ENCODE results near the gene PRM1. TPM values are rescaled to one million over a fixed set of nuclear protein-coding genes. Genes with fewer than 3 reads are reported as not detected.
"Not testable (repeated sequence)": the region's sequence is repeated elsewhere in the genome, so short reads cannot be mapped to it uniquely, and the experiment has no call there.

The PRM1 gene
- total RNA-seq, 1 donor from 2014 or later, result not detected

- no peak for DNase-seq (ENCODE audit: low read depth)
These were observed 17.2 kb upstream of the PRM1 start for GRCh38 chr16:11298143-11298900.

- peak; percentile 80 for DNase-seq (ENCODE audit: low read depth)
These were observed 16.5 kb upstream of the PRM1 start for GRCh38 chr16:11297492-11298142.

DNA sequence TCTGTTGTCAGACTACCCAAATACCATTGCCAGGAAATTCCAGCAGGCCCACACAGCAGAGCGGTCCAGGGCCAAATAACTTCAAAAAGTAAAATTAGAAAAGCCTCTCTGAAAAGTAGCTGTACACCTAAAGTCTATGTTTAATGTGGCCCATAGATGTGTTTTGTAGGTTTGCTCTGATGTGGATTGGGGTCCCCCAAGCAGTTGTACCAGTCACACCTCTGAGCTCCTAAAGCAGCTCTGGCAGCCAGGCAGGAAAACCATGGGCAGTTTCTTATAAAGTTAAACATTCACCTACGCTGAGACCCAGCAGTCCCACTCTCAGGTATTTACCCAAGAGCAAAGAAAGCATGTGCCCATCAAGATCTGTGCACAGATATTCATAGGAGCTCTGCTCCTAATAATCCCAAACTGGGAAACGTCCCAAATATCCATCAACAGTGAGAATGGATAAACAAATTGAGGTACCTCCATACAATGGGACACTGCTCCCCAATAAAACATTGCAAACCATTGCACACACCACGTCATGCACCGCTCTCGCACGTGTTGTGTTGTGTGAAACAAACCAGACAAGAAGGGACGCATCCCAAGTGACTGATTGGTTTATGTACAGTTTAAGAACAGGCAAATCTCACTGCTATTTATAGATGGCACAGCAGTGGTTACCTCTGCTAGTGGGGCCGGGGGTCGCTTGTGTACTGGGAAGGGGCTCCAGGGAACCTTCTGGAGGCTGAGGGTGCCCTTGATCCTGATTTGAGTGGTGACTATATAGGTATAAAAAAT is 15.8 kb upstream of the PRM1 start:
- DNase-seq (ENCODE audit: low read depth), result peak; percentile 65

GRCh38 chr16:11296351-11296705 is 15.2 kb upstream of the PRM1 start:
- no peak for DNase-seq (ENCODE audit: low read depth)

DNA sequence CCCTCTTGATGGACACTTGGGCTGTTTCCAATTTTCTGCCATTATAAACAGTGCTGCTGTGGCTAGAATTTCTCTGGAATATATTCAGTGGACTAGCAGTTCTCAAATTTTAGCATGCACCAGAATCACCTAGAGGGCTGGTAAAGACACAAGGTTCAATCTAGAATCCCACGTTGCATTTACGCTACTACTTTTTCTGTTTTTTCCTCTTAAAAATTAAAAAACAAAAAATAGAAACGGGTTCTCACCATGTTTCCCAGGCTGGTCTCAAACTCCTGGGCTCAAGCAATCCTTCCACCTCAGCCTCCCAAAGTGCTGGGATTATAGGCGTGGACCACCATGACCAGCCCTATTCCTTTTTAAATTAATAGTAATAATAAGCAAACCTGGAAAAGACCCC is 14.5 kb upstream of the PRM1 start:
- DNase-seq (ENCODE audit: low read depth), result no peak

GRCh38 chr16:11292076-11292748 is 11.1 kb upstream of the PRM1 start:
- DNase-seq (ENCODE audit: low read depth), result no peak

- DNase-seq (ENCODE audit: low read depth), result peak; percentile 40
These were observed 10.1 kb upstream of the PRM1 start for GRCh38 chr16:11291091-11291703.

DNA sequence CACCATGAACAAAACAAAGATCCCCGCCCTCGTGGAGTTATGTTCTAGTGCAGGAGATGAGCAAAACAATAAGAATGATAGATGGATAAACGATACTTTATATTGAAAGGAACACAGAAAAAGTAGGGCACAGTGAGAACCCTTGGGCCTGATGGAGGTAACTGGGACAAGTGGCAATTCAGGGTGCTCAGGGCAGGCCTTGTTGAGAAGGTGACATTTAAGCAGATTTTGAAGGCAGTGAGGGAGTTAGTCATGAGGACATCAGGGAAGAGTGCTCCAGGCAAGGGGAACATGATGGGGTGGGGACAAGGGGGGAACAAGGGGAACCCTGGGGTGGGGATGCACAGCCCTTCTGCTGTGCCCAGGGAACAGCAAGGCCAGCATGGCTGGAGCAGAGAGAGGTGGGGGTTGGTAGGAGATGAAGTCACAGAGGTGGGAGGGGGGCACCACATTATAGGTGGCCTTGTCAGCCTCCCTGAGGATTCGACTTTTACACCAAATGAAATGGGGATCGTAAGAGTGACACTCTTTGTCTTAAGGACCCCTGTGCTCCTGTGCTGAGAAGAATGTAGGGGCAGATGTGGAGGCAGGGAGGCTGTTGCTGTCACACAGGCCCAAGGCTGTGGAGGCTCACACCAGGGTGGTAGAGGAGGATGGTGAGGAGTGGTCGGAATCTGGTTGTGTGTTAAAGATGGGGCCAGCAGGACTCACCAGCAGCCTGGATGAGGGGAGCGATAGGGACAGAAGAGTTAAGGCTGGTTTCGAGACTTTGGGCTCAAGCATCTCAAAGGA is 9.2 kb upstream of the PRM1 start:
- DNase-seq (ENCODE audit: low read depth), result no peak

DNA sequence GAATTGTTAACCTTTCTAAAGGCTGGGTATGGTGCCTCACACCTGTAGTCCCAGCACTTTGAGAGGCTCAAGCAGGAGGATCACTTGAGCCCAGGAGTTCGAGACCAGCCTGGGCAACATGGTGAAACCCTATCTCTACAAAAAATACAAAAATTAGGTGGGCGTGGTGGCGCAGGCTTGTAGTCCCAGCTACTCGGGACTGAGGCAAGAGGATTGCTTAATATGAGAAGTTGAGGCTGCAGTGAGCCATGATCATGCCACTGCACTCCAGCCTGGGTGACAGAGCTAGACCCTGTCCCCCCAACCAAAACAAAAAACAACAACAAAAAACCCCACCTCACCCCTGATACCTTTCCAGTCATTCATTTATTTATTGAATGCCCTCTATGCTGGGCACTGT is 8.6 kb upstream of the PRM1 start:
- DNase-seq (ENCODE audit: low read depth), result not testable (repeated sequence)

- DNase-seq (ENCODE audit: low read depth), result no peak
These were observed 8.1 kb upstream of the PRM1 start for GRCh38 chr16:11289202-11289601.

- no peak for DNase-seq (ENCODE audit: low read depth)
These were observed 4.7 kb upstream of the PRM1 start for GRCh38 chr16:11285842-11286241.

DNA sequence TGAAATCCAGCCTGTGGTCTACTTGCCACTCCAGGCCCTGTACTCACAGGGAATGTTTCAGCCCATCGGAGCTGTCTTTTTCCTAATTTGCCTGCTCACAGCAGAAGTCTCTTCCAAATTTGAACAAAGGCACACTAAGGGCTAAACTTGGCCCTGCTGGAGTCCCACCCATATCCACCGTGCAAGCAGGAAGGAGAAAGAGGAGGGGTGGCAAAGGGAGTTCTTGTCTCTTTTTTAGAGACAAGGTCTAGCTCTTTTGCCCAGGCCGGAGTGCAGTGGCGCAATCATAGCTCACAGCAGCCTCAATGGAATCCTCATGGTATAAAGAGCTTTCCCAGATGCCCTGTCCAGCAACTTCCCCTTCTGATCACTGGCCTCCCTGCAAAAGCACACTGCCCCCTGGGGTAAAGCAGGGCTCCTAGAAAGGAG is 2.7 kb upstream of the PRM1 start:
- DNase-seq (ENCODE audit: low read depth), result no peak

DNA sequence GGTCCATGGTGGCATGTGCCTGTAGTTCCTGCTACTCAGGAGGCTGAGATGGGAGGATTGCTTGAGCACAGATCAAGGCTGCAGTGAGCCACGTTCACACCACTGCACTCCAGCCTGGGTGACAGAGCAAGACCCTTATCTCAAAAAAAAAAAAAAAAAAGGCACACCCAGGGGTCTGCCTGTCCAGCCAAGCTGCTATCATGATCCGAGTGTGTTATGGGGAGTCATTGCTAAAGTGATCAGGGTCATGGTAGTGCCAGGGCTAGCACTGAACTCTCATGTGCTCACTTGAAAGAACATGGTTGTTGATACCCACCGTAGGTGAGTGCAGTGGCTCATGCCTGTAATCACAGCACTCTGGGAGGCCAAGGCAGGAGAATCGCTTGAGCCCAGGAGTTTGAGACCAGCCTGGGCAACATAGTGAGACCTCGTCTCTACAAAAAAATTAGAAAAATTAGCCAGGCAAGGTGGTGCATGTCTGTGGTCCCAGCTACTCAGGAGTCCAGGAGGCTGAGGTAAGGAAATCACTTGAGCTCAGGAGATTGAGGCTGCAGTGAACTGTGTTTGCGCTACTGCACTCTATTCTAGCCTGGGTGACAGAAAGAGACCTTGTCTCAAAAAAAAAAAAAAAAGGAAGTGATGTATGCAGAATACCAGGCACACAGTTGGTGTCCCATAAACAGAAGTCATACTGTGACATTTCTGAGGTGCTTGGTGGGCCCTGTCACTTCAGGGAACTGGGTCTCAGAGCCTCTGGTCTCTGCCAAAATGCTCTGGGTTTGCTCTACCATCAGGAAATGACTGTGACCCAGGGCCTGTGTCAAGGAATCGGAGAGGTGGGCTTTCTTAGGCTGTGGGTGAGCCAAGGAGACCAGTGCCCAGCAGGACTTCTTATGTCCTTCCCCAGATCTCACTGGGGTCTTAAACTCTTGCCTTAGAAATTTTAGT is 2.2 kb downstream of the PRM1 start:
- DNase-seq (ENCODE audit: low read depth), result no peak

DNA sequence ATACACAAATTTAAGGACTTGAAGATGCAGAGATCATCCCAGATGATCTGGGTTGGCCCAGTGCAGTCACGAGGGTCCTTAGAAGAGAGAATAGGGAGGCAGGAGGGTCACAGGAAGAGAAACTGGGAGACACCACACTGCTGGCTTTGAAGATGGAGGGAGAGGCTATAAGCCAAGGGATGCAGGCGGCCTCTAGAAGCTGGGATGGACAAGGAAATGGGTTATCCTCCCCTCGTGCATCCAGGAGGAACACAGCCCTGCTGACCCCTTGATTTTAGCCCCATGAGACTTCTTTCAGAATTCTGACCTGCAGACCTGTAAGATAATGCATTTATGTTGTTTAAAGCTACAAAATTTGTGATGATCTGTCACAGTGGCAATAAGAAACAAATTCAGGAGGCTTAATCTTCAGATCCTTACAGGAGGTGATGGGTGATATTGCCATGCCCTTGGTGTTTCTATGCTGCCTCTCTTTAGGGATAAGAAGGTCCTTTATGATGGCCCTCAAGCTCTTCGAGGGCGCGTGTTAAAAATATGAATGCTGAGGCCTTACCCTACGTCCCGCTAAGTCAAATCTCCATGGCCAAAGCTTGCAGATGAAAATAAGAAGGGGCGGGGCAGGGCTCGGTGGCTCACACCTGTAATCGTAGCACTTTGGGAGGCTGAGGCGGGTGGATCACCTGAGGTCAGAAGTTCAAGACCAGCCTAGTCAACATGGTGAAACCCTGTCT is 3.4 kb downstream of the PRM1 start:
- DNase-seq (ENCODE audit: low read depth), result no peak

- no peak for DNase-seq (ENCODE audit: low read depth)
These were observed 4.1 kb downstream of the PRM1 start for GRCh38 chr16:11276896-11277593.

DNA sequence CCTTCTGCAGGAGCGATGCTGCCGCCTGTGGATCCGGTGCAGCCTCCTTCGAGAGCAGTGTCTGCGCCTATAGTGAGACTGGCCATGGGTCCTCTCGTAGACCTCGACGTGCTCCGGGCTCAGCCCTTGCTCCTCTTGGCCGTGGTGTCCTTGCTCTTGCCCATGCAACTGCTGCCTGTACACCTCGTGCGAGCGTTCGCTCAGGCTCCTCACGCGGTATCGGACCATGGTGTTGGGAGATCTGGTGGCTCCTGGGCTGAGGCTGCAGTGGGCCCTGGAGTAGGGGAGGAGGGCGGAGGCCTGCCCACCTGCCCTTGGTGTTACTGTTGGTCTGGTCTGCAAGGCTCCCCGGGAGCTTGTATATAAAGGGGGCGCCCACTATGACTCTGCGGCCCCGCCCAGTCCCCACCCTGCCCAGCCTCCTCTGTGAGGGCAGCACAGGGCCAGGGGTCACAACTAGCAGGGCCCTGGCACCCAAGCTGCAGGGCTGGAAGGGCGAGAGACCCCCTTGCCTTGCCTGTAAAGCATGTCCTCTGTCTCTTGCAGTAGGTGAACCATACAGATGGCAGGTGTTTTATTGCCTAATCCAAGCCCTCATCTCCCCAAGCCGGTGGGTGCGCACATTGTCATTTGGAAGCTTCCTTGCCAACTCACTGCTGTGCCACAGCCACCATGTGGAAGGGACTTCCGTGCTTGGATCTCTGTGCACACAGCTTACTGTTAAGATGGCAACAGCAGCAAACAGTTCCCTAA is 4.8 kb downstream of the PRM1 start, which contains the start of gene PRM2:
Gene PRM2 (minus strand): TSS at position 338 of the 753 bp plus-strand sequence. CDS start 110 bp downstream, at position 228.
- DNase-seq (ENCODE audit: low read depth), result no peak

DNA sequence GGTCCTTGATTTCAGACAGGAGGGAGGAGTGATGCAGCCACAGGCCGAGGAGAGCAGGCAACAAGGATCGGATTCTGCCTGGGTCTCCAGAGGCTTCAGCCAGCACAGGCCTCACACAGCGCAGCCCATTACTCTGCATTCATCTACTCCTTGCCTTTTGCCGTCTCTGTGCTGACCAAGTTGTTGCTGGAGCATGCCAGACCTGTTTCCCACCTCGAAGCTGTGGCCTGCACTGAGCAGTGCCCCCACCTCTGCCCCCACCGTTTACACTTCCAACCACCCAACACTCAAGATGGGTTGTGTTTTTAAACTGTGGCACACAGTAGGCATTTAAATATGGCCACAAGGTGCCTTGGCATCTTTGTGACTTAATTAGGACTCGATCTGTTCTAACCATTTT is 6.2 kb downstream of the PRM1 start:
- no peak for DNase-seq (ENCODE audit: low read depth)
